ENCODE measurements around the gene METTL25B. TPM values are rescaled to one million over a fixed set of nuclear protein-coding genes. Genes with fewer than 3 reads are reported as not detected.

The METTL25B gene
- total RNA-seq, 4 donors from 2014 or later: 9.7 to 44.9 (median 17.6) TPM

GRCh38 chr1:156766298-156767100, 38.2 kb downstream of the METTL25B start:
- no peaks in the 10 kb centered on the region for H3K9me3 ChIP-seq
- peak overlapping the region; percentile 71 to 98 (median 87) for H3K27ac ChIP-seq
- peak overlapping the region; percentile 43 to 93 (median 81) for H3K4me3 ChIP-seq
- TF ChIP-seq POLR2A (IDR thresholded peaks at IDR 0.05): peak in 1 of 4 donors; percentile 9
- peak in 1 of 6 experiments; percentile 16 for TF ChIP-seq CTCF (IDR thresholded peaks at IDR 0.05)
- H3K36me3 ChIP-seq: peaks cover 0 to 16% (median 0%) of the 10 kb centered on the region in 3 donors
- H3K27me3 ChIP-seq: no peaks in the 10 kb centered on the region
- peaks cover 17 to 51% (median 36%) of the 10 kb centered on the region in 3 donors for H3K4me1 ChIP-seq
- 2 to 4% methylated on average over 13 of the region's 14 CpGs for WGBS, 2 donors
- intact Hi-C loops (cut with DNase I): no loop called here
- DNase-seq: no peak

- H3K27me3 ChIP-seq: no peaks in the 10 kb centered on the region
- H3K9me3 ChIP-seq: no peaks in the 10 kb centered on the region
- peak; percentile 95 for DNase-seq
- peak within 1 kb of the TSS; percentile 90 to 98 (median 96) for H3K27ac ChIP-seq
- peak within 1 kb of the TSS; percentile 77 to 93 (median 88) for H3K4me3 ChIP-seq
- peaks cover 17 to 59% (median 37%) of the 10 kb centered on the region in 3 donors for H3K4me1 ChIP-seq
- WGBS, 2 donors: 0 to 1% methylated on average over 17 to 39 of the region's 50 CpGs
- peaks cover 0 to 24% (median 0%) of the 10 kb centered on the region in 3 donors for H3K36me3 ChIP-seq
- intact Hi-C loops (cut with DNase I): no loop called here
- TF ChIP-seq POLR2A (IDR thresholded peaks at IDR 0.05): peak in 3 of 4 donors; percentile 4 to 56 (median 39)
- TF ChIP-seq CTCF (IDR thresholded peaks at IDR 0.05): no peak
Observed at GRCh38 chr1:156767101-156767878, 39.0 kb downstream of the METTL25B start, which contains the start of gene PRCC. Gene PRCC (plus strand): TSS chr1:156767535. CDS start chr1:156767772, 237 bp downstream.

- no peak for TF ChIP-seq CTCF (IDR thresholded peaks at IDR 0.05)
- no peak for TF ChIP-seq POLR2A (IDR thresholded peaks at IDR 0.05)
- DNase-seq: no peak
- H3K27ac ChIP-seq: peak overlapping the region; percentile 90 to 98 (median 96)
- H3K9me3 ChIP-seq: no peaks in the 10 kb centered on the region
- peaks cover 17 to 67% (median 44%) of the 10 kb centered on the region in 3 donors for H3K4me1 ChIP-seq
- no peaks in the 10 kb centered on the region for H3K27me3 ChIP-seq
- 0% methylated on average over 7 to 9 of the region's 31 CpGs for WGBS, 2 donors
- intact Hi-C loops (cut with DNase I): no loop called here
- peak overlapping the region; percentile 77 to 93 (median 88) for H3K4me3 ChIP-seq
- peaks cover 0 to 28% (median 0%) of the 10 kb centered on the region in 3 donors for H3K36me3 ChIP-seq
Observed at GRCh38 chr1:156767879-156768604, 39.8 kb downstream of the METTL25B start.

- peak overlapping the region in 3 of 4 donors; percentile 95 to 98 (median 97) for H3K27ac ChIP-seq
- intact Hi-C loops (cut with DNase I): no loop called here
- WGBS, 2 donors: 14 to 20% methylated on average over 8 of the region's 8 CpGs
Observed at GRCh38 chr1:156768610-156769295, 40.5 kb downstream of the METTL25B start.

More at GRCh38 chr1:156768610-156769295, 40.5 kb downstream of the METTL25B start:
- H3K4me1 ChIP-seq: peaks cover 17 to 73% (median 46%) of the 10 kb centered on the region in 3 donors
- no peaks in the 10 kb centered on the region for H3K27me3 ChIP-seq
- peak overlapping the region; percentile 77 to 93 (median 88) for H3K4me3 ChIP-seq
- no peaks in the 10 kb centered on the region for H3K9me3 ChIP-seq
- DNase-seq: no peak
- peaks cover 0 to 28% (median 0%) of the 10 kb centered on the region in 3 donors for H3K36me3 ChIP-seq
- TF ChIP-seq CTCF (IDR thresholded peaks at IDR 0.05) (no peak), POLR2A (IDR thresholded peaks at IDR 0.05) (no peak)
